HUDEP-2 (cell line): ENCODE data around the gene ZC3H12D.
A peak's percentile ranks its signal among the peaks of the same experiment; 100 is the strongest.
"Not testable (repeated sequence)": the region's sequence is repeated elsewhere in the genome, so short reads cannot be mapped to it uniquely, and the experiment has no call there.

Experiments
- DNase-seq, 76 experiments: peaks; one replicate each; lab custom pipeline; 2025; ENCODE audit not compliant: unreplicated experiment in 76 of 76; lab: John Stamatoyannopoulos, UW

Gene ZC3H12D

DNA sequence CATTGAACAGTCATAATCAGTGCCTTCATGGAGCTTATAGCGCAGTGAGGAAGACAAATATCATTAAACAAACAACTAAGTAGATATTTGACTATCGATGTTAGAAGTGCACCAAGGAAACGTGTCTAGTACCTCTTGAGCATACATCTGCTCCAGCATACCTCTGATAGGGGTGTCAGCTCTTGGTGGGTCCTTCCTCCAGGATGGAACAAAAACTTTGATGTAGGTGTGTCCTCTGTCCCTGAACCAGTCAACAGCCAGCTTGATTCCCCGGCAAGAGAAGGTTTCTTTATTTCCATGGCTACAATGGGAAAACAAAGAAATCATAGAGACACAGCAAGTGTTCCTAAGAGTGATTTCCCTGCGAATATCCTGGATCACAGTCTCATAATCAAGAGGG lies 23.1 kb downstream of the ZC3H12D start:
- no peak for DNase-seq

DNA sequence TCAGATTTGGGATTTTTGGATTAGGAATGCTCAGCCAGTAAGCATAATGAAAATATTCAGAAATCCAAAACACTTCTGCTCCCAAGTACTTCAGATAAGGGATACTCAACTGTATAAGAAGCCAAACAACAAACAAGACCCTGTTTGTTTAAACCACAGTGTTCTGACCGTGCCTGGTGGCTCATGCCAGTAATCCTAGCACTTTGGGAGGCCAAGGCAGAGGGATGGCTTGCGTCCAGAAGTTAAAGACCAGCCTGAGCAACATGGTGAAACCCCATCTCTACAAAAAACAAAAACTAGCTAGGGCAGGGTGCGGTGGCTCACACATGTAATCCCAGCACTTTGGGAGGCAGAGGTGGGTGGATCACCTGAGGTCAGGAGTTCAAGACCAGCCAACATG lies 24.6 kb downstream of the ZC3H12D start:
- not testable (repeated sequence) for DNase-seq

DNA sequence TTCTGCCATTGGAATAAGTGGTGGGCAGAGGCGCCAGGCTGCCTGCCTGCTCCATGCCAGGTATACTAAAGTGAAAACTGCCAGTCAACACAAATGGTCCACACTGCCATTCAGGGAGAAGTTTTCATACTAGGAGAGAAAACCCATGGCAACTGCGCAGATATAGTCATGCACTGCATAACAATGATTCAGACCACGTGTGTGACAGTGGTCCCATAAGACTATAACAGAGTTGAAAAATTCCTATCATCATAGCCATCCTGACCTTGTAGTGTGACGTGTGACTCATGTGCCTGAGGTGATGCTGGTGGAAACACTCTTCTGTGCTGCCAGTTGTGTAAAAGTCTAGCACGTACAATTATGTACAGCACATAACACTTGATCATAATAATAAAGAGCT lies 25.1 kb downstream of the ZC3H12D start:
- DNase-seq, result no peak

DNA sequence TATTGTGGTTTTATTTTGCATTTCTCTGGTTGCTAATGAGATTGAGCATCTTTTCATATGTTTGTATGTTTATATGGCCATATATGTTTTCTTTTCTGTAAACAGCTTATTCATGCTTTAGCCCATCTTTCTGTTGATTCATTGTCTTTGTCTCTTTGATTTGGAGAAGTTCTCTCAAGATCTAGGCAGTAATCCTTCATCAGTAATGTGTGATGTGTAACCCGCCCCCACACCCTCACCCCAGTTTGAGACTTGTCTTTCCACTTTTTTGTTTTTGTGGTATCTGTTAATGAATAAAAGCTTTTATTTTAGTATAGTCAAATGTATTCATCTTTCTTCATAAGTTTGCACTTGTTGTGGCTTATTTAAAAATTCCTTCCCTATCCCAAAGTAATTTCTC lies 26.0 kb downstream of the ZC3H12D start:
- DNase-seq, result no peak

DNA sequence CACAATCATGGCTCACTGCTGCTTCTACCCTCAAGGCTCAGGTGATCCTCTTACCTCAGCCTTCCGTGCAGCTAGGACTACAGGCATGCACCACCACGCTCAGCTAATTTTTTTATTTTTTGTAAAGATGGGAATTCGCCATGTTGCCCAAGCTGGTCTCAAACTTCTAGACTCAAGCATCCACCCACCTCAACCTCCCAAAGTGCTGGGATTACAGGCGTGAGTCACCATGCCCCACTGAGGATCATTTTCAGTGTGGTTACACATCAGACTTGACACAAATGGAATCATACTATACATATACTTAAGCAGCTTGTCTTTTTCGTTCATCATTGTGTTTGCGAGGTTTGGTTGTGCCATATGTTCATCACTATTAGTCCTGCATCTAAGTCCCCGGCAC lies 26.6 kb downstream of the ZC3H12D start:
- no peak for DNase-seq

DNA sequence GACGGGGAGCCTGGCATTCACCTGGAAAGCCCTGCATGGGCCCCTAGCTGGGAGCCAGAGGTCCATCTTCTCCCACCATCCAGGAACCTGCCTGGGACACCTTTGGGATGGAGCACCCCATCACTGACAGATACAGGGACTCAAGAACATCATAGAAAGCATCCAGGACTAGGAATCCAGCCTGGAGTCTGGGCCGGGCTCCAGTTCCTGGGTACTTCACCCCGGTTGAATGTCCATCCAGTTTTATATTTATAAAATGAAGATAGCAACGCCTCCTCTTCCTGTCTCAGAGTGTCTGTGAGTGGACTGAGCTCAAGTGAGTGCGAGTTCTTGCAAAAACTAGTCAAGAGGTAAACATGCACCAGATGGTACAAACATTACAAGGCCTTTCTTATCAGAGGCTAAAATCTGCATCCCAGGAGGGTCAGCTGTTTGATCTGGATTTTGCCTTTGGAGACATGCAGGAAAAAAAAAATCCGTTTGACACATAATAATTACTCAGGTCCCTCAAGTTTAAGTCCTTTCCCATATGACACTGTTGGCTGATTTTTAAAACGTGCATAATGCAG lies 27.4 kb downstream of the ZC3H12D start:
- no peak for DNase-seq

DNA sequence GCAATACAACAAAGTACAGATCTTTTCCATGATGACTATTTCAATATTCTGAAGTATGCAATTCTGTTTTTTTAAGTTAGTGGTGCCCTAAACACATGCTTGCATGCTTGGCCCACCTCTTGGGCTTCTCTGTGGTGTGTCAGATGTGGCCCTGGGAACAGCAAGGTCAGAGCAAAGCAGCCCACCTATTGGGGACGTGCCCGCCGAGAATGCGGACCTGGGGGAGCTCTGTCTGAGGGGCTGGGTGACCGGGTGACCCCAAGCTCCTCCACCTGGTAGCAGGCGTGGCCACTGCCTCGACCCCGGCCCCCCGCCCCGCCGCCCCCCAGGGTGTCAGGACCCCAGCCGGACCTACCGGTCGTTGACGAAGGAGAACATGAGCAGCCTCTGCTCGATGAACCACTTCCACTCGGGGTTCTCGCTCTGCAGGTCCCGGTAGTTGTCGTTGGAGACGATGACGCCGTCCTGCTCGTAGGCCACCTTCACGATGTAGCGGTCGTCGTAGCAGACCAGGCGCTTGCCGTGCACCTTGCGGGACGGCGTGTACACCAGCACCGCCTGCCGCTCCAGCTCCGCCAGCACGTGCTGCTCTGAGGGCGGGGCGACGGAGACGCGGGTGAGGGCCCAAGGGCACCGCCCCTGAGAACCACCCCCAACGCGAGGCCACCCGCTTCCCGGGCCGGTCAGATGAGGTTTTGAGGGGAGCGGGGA lies 28.3 kb downstream of the ZC3H12D start:
- DNase-seq, result no peak

DNA sequence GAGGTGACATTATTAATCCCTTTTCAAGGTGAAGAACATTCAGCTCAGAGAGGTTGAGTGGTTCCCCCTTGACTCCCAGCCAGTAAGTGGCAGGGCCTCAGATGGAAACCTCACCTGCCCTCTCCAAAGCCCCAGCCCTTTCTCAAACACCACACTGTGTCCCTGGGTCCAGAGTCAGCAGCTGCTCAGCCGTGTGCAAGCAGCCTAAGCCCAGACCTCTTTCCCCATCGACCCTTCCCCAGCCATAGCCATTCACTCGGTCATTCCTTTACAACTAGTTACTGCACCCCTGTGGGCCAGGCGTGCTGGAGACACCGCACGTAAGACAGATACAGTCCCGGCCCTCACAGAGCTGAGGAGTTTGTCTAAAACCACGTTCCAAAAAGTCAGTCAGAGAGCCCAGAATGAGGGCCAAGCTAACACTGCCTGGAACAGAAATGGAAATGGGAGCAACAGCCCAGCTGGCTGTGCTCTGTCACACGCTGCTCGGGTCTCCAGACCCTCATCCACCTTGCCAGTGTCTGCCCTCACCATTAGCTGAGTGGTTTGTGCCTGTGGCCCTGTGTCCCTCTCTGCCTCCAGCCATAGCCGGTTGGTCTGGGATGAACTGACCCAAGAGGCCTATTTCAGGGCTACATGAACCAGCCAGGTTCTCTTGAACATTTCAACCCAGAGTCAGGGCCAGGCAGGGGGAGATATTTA lies 29.6 kb downstream of the ZC3H12D start:
- no peak for DNase-seq

DNA sequence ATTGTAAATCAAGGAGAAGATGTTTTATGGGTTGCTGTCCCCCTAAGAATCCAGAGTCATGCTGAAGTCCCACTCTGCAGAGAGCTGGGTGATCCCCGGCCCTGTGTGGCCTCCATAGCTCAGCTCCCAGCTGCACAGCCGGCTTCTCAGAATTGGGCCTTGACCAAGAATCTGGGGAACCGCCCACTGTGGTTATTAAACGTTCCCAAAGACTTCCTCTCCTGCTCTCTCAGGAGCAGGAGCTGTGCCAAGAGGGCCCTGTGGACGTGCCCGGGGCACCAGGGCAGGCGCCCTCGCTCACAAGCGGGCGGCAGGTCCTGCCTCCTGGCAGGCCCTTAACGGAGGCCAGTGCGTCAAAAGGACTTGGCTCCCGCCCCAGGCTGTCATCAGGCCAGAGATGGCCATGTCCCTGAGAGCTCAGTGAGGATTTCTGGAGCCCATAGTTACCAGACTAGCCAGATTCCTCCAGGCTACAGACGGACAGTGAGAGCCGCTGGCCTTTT lies 30.4 kb downstream of the ZC3H12D start:
- DNase-seq, result peak in 17 of 76 experiments; percentile 10 to 51 (median 26)

DNA sequence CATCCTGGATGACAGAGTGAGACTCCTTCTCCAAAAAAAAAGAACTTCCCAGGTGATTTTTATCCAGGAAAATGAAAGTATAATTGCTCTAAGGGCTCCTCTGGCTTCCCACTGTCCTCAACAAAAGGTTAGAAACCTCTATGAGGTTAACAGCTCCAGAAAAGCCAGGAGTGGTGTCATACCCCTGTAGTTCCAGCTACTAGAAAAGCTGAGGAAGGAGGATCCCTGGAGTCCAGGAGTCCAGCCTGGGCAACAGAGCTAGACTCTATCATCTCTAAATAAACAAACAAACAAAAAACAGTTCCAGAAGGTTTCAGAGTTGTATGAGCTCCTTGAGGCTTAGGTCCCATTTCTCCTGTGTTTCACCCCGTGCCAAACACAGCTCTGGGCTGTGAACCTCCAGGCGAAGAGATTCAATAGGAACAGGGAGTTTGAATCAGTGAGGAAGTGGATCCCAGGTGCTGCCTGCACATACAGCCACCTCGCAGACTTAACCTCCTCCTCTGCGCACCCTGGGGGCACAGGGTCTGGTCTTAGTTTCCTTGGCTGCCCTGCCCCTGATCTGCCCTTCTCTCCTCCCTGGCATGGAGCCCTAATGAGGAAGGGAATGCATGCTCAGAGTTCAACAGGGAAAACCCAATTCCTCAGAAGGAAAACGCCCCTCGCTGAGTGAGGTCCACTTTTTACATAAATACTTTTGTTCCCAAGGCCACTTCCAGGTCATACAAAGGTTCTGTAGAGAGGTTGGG lies 31.0 kb downstream of the ZC3H12D start:
- DNase-seq, result no peak

DNA sequence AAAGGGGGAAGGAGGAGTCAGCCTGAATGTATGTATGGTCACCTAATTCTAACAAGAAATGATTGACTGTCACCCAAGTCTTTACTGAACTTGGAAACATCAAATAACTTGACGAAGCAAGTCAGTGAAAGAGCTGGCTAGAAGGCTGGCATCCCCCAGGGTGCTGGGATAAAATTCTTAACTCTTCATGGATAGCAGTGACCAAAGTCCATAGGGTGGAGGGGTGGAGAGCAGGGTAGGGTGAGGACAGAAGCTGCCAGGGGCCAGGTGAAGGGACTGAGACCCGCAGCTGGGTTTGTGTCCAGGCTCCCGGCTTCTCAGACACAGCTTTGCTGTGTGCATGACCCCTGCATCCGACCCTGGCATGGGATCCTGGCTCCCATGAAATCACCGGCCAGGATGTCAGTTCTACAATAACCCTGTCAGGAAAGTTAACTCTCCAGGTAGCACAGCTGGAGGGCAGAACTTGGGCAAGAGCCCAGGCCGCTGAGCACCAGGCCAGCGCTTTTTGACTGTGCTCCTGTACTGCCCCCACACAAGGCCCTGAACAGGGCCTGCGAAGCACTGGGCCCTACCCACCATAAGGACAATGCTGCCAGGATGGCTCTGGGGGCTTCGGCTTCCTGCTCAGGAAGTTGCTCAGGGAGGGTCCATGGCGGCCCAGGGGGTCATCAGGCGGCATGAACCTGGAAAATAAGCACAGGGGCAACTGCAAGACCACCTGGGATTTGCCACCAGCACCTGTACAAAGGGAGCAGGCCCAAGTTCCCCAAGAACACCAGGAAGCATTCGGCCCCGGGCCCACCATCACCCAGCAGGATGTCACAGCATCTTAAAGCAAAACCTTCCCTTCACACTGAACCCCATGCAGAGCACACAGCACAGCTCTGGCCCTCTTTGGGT lies 32.5 kb downstream of the ZC3H12D start:
- no peak for DNase-seq

DNA sequence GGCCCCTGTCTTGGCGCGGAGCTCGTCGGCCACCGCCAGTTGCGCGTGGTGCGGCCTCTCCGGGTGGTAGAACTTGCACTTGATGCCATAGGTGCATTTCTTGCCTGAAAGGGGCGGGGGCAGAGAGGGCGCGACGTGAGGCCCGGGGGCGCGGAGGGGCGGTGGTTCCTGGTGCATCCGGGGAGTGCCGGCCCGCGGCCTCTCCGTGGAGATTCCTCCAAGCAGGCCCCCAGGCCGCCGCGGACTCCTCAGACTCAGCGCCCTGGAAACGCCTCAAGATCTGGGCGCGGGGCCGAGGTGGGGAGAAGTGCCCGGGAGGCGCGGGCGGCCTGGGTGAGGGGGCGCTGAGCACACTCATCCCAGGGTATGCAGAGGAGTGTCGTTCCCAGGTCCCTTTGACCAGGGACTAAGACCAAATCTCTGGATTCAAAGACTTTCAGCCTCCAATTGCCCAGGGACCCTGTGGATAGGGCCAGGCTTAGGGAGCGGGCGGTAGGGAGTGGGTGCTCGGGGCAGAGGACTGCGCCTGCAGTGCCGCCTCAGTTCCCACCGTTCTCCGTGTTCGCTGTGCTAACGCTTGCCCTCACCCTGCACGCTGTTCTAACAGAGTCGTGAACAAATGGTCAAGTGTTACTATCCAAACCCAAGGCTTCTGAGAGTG lies 33.3 kb downstream of the ZC3H12D start:
- DNase-seq, result no peak

DNA sequence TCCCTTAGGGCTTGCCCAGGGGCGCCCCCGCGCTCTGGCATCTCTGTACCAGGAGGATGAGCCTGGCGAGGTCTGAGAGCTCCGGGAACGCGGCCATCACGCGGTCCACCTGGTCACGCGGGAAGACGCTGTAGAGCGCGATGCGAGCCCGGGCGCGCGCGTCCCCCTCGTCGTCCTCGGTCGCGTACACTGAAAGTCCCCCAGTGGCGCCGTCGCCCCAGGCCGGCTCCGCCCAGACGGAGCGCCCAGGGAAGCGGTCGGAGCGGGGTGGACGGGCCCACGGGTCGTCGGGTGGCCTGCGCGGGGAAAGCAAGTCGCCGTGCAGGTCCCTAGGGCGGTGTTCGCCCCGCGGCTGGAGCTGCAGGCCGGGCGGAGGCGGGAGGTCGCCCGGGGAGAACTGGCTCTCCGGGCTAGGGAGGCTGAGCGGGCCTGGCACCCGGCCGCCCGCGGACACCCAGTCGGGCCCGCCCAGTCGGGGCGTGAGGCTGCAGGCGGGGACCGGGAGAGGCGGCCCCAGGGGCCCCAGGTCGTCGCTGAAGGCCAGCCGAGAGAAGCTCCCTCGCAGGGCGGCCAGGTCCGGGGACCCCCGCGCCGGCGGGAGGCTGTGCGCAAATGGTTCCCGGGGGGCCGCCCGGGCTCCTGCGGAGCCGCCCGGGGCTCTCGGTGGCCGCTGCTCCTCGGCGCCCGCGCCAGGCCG lies 34.0 kb downstream of the ZC3H12D start:
- peak in 1 of 76 experiments; percentile 32 for DNase-seq

DNA sequence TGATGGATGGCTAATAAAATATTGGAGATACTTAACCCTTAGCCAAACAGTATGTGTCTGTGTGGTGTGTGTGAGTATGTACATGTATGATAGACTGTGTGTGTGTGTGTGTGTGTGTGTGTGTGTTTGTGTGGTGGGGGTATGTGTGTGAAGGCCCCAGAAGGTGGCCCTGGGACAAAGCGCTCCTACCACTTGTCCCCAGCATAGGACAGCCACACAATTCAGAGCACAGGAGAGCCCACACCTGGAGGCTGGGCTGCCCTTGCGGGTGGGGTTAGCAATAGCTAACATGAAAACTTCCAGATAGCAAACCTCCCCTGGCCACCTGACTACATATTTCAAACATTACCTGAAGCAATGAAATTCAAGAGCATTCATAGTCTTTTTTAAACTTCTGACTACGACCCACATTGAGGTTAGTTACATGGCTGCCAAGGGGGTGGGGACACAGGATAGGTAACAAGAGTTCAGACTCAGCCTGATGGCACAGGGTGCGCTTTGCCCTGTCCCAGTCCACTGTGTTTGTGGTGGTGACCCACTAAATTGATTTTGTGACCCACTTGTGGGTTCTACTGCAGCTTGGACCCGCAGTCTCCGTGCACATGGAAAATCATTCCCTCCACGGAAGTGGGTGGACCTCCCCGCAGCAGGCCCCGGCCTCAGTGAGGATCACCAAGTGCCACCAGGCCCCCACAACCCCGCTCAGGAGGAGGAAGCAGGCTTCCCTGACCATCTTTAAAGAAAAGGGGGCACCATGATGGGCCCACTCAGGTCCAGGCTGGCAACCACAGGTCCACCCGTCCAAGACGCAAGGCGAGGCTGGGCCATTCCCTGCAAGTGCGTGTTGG lies 34.8 kb downstream of the ZC3H12D start:
- DNase-seq, result no peak

DNA sequence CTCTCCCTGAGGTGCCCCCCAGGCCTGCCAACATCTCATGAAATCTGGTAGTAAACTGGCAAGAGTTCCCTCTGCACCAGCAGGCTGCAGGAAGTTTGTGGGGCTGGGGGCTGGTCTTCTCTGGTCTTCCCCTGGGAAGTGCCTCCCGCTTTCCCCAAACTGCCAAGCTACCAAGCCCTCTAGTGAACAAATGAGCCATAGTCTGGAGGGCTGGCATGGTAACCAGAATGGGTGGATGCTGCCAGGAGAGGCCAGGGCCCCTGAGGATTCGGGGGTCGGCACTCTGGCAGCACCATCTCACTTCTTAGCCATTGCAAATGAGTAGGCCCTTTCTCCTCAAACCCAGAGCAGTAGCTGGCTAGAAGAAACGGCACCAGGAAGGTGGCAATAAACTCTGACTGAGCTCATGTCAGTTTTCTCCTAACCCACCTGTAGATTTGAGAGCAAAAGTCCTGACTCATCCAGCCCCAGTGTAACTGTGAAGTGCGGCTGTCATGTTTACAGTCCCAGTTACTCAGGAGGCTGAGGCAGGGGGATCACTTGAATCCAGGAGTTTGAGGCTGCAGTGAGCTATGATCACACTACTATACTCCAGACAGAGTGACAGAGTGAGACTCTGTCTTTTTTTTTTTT lies 35.9 kb downstream of the ZC3H12D start:
- DNase-seq, result no peak

DNA sequence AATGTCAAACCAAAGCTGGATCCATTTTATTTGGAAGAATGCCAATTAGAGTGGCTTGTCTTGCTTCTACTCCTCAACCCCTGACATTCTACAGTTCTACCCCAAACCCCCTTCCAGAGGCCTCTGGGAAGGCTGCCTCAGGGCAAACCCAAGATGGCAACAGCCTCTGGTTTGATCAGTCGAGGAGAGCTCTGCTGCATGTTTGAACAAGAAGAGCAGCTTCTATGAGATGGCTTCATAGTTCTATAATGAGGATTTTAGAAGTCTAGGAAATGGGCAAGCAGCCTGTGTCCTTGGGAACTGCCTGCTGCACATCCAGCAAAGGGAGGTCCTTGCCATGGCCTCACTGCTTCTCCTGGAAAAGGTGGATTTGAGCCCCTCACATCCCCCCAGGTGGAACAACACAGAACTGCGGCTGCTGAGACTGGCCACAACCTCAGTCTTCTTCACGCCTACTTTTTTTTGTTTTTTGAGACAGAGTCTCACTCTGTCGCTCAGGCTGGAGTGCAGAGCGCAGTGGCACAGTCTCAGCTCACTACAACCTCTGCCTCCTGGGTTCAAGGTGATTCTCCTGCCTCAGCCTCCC lies 37.9 kb downstream of the ZC3H12D start:
- no peak for DNase-seq

DNA sequence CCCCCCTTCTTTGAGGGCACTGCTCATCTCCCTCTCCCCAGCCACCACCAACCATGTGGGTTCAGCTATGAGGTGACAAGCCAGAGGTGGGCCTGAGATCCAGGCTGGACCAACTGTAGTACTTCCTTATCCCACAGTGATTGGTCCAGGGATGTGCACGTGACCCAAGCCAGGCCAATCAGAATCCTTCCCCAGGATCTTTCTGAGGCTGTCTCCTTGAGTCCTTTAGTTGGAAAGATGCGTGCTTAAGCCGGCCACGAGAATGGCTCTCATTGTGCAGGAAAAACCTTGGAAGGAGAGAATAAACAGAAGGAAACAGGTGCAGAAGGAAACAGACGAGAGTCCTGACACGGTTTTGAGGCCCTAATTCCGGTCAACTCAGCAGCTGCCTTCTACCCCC lies 39.2 kb downstream of the ZC3H12D start:
- no peak for DNase-seq
